ENCODE results near the gene SERPINB10.

The SERPINB10 gene

GRCh38 chr18:63981719-63982118, 74.0 kb downstream of the SERPINB10 start:
- 80% methylated on average over 2 of the region's 2 CpGs for WGBS

GRCh38 chr18:63982361-63982760, 74.6 kb downstream of the SERPINB10 start:
- no peaks in the 10 kb centered on the region for H3K27me3 ChIP-seq (ENCODE audit: control insufficient read depth in 1 of 2, insufficient read depth in 1 of 2, low read length in 2 of 2)
- WGBS = 100% methylated on average over 3 of the region's 3 CpGs
- no peak overlapping the region for H3K4me2 ChIP-seq (ENCODE audit: low read length, poor library complexity, severe bottlenecking)
- H3K18ac ChIP-seq (ENCODE audit: low read depth in 1 of 2, low read length in 2 of 2) = no peak overlapping the region
- H4K8ac ChIP-seq (ENCODE audit: low read length) = no peak overlapping the region
- H3K9ac ChIP-seq (ENCODE audit: low read length) = no peak overlapping the region
- no peak overlapping the region for H4K91ac ChIP-seq (ENCODE audit: low read length)
- no peak overlapping the region for H2BK120ac ChIP-seq (ENCODE audit: low read depth, low read length)
- no peak overlapping the region for H3K14ac ChIP-seq (ENCODE audit: low read length in 2 of 2)
- no peak overlapping the region for H2BK12ac ChIP-seq (ENCODE audit: low read length in 2 of 2)
- no peak overlapping the region for H3K4me3 ChIP-seq (ENCODE audit: insufficient read depth in 1 of 2, low read depth in 1 of 2, low read length in 2 of 2)
- H2BK15ac ChIP-seq (ENCODE audit: low read depth, poor library complexity, severe bottlenecking) = no peak overlapping the region
- H2AFZ ChIP-seq (ENCODE audit: low read depth, low read length) = no peak overlapping the region
- H2BK5ac ChIP-seq (ENCODE audit: low read depth, low read length, poor library complexity, severe bottlenecking) = no peak overlapping the region
- no peak for DNase-seq
- peaks cover 17% of the 10 kb centered on the region for H3K79me1 ChIP-seq (replicated peaks; ENCODE audit: low read length, poor library complexity, severe bottlenecking)
- no peaks in the 10 kb centered on the region for H3K9me3 ChIP-seq (ENCODE audit: control insufficient read depth, low read length)
- no peaks in the 10 kb centered on the region for H3K4me1 ChIP-seq (ENCODE audit: control insufficient read depth, insufficient read depth, low read depth, low read length)
- no peak overlapping the region for H3K27ac ChIP-seq (ENCODE audit: low read length, poor library complexity, severe bottlenecking)
- H3K4ac ChIP-seq (ENCODE audit: low read depth in 1 of 2, low read length in 2 of 2) = no peak overlapping the region
- H2AK5ac ChIP-seq (ENCODE audit: low read length, severe bottlenecking) = no peak overlapping the region
- no peak overlapping the region for H3K23ac ChIP-seq (ENCODE audit: low read length in 2 of 2)
- H3K36me3 ChIP-seq (ENCODE audit: control insufficient read depth in 1 of 2, insufficient read depth in 2 of 2, low read depth in 1 of 2, low read length in 2 of 2) = peaks cover 18 to 66% of the 10 kb centered on the region in 2 experiments

More at GRCh38 chr18:63981719-63982118, 74.0 kb downstream of the SERPINB10 start:
- Histone ChIP-seq H2BK15ac (ENCODE audit: low read depth, poor library complexity, severe bottlenecking) (no peak overlapping the region), H2BK12ac (ENCODE audit: low read length in 2 of 2) (no peak overlapping the region), H2BK120ac (ENCODE audit: low read depth, low read length) (no peak overlapping the region), H3K27ac (ENCODE audit: low read length, poor library complexity, severe bottlenecking) (no peak overlapping the region), H3K27me3 (ENCODE audit: control insufficient read depth in 1 of 2, insufficient read depth in 1 of 2, low read length in 2 of 2) (no peaks in the 10 kb centered on the region), H3K36me3 (ENCODE audit: control insufficient read depth in 1 of 2, insufficient read depth in 2 of 2, low read depth in 1 of 2, low read length in 2 of 2) (peaks cover 12 to 60% of the 10 kb centered on the region in 2 experiments), H3K9ac (ENCODE audit: low read length) (no peak overlapping the region), H3K18ac (ENCODE audit: low read depth in 1 of 2, low read length in 2 of 2) (no peak overlapping the region), H3K4me1 (ENCODE audit: control insufficient read depth, insufficient read depth, low read depth, low read length) (no peaks in the 10 kb centered on the region), H3K9me3 (ENCODE audit: control insufficient read depth, low read length) (no peaks in the 10 kb centered on the region), H3K14ac (ENCODE audit: low read length in 2 of 2) (no peak overlapping the region), H4K91ac (ENCODE audit: low read length) (no peak overlapping the region), H3K23ac (ENCODE audit: low read length in 2 of 2) (no peak overlapping the region), H3K4me3 (ENCODE audit: insufficient read depth in 1 of 2, low read depth in 1 of 2, low read length in 2 of 2) (no peak overlapping the region), H2AK5ac (ENCODE audit: low read length, severe bottlenecking) (no peak overlapping the region), H3K4ac (ENCODE audit: low read depth in 1 of 2, low read length in 2 of 2) (no peak overlapping the region), H2BK5ac (ENCODE audit: low read depth, low read length, poor library complexity, severe bottlenecking) (no peak overlapping the region), H3K4me2 (ENCODE audit: low read length, poor library complexity, severe bottlenecking) (no peak overlapping the region), H4K8ac (ENCODE audit: low read length) (no peak overlapping the region), H3K79me1 (replicated peaks; ENCODE audit: low read length, poor library complexity, severe bottlenecking) (peaks cover 18% of the 10 kb centered on the region), H2AFZ (ENCODE audit: low read depth, low read length) (no peak overlapping the region)
- DNase-seq = no peak
